AG08395 (cell line): Measurements from ENCODE around the gene GRB7.
"Not testable (repeated sequence)": the region's sequence is repeated elsewhere in the genome, so short reads cannot be mapped to it uniquely, and the experiment has no call there.

Experiments
- DNase-seq: peaks from one replicate; pipeline ENCODE4 v3.0.0; 2012; ENCODE audit warnings: mixed read lengths, low spot score

GRB7 gene

DNA sequence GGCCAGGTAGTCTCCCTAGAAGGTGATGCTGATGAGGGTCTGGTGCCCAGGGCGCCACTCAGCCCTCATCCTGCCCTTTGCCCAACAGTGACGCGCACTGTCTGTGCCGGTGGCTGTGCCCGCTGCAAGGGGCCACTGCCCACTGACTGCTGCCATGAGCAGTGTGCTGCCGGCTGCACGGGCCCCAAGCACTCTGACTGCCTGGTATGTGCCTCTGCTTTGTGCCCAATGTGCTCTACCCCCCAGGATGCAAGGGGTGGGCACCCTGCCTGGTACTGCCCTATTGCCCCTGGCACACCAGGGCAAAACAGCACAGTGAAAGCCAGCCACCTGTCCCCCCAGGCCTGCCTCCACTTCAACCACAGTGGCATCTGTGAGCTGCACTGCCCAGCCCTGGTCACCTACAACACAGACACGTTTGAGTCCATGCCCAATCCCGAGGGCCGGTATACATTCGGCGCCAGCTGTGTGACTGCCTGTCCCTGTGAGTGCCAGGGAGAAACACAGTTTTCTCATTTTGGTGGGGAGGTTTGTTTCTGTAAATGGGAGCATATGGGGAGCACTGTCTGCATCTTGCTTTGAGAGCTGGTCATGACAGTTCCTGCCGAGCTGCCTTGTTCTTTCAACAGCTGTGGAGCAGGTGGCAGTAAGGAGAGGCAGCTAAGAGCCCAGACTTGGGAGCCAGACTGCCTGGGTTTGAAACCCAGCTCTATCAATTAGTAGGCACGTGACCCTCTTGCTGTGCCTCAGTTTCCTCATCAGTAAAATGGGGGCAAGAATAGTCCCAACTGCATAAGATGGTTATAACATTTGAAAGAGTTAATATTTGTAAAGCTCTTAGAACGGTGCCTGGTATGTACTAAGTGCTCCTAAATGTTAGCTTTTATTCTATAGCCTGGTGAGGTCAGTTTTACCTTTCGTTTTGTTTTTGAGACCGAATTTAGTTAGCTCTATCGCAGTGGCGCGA, 27.5 kb upstream of the GRB7 start:
- DNase-seq: no peak

DNA sequence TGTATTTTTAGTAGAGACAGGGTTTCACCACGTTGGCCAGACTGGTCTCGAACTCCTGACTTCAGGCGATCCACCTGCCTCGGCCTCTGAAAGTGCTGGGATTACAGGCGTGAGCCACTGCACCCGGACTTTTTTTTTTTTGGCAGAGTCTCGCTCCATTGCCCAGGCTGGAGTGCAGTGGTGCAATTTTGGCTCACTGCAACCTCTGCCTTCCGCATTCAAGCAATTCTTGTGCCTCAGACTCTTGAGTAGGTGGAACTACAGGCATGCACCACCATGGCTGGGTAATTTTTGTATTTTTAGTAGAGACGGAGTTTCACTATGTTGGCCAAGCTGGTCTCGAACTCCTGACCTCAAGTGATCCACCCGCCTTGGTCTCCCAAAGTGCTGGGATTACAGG, 26.7 kb upstream of the GRB7 start:
- DNase-seq: not testable (repeated sequence)

DNA sequence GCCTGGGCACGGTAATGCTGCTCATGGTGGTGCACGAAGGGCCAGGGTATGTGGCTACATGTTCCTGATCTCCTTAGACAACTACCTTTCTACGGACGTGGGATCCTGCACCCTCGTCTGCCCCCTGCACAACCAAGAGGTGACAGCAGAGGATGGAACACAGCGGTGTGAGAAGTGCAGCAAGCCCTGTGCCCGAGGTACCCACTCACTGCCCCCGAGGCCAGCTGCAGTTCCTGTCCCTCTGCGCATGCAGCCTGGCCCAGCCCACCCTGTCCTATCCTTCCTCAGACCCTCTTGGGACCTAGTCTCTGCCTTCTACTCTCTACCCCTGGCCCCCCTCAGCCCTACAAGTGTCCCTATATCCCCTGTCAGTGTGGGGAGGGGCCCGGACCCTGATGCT, 25.9 kb upstream of the GRB7 start:
- DNase-seq: no peak

DNA sequence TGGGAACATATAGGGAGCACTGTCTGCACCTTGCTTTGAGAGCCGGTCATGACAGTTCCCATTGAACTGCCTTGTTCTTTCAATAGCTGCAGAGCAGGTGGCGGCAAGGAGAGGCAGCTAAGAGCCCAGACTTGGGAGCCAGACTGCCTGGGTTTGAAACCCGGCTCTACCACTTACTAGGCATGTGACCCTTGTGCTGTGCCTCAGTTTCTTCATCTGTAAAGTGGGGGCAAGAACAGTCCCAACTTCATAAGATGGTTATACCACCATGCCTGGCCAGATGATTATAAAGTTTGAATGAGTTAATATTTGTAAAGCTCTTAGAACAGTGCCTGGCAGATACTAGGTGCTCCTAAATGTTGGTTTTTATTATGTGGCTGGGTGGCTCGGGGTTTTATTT, 23.5 kb upstream of the GRB7 start:
- DNase-seq: no peak

DNA sequence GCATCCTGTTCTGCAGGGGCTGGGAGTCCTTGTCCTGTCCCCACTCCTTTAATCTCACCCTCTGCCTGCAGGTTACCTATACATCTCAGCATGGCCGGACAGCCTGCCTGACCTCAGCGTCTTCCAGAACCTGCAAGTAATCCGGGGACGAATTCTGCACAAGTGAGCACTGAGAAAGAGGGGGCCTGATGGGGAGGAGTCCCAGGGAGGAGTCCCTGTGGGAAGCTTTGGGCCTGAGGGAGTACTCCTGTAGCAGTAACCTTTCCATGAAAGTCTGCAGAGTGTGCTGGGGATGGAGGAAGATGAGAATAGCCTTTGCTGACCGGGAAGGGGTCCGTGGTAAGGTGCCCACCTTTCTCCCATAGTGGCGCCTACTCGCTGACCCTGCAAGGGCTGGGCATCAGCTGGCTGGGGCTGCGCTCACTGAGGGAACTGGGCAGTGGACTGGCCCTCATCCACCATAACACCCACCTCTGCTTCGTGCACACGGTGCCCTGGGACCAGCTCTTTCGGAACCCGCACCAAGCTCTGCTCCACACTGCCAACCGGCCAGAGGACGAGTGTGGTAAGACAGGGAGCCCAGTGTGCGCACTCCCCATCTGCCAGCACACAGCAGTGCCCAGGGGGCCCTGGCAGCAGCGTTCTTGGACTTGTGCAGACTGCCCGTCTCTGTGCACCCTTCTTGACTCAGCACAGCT, 22.2 kb upstream of the GRB7 start:
- no peak for DNase-seq

DNA sequence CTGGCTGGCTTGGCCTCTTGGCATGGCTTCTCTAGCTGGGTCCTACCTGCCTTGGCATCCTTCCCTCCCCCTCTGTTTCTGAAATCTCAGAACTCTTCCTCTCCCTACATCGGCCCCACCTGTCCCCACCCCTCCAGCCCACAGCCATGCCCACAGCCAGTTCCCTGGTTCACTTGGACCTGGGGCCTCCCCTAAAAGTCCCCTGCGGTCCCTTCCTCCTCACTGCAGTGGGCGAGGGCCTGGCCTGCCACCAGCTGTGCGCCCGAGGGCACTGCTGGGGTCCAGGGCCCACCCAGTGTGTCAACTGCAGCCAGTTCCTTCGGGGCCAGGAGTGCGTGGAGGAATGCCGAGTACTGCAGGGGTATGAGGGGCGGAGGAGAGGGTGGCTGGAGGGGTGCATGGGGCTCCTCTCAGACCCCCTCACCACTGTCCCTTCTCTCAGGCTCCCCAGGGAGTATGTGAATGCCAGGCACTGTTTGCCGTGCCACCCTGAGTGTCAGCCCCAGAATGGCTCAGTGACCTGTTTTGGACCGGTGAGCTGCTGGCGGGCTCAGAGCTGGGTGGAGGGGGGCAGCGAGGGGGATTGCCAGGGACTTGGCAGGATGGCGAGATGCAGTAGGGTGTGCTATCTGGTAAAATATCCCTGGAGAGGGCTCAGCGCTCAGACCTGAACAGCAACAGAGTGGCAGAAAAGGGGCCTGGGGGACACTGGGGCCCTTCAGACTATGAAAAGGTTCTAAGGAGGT, 21.5 kb upstream of the GRB7 start:
- no peak for DNase-seq

DNA sequence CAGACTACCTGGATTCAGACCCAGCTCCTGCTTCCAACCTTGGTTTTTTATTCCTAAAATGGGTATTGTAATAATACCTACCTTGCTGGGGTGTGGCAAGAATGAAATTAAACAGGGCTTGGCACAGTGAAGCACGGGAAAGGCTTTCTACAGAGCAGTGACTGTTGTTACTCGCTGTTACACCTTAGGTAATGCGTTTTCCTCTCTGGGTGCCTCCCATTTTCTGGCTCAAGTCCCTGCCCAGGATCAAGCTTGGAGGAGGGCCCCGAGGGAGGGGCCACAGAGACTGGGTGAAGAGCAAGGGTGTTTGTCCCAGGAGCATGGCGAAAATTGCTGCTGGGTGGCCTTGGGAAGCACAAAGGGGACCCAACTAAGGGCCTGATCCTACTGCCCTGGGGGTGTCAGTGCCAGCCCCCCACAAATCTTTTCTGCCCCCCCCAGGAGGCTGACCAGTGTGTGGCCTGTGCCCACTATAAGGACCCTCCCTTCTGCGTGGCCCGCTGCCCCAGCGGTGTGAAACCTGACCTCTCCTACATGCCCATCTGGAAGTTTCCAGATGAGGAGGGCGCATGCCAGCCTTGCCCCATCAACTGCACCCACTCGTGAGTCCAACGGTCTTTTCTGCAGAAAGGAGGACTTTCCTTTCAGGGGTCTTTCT, 20.7 kb upstream of the GRB7 start:
- no peak for DNase-seq

DNA sequence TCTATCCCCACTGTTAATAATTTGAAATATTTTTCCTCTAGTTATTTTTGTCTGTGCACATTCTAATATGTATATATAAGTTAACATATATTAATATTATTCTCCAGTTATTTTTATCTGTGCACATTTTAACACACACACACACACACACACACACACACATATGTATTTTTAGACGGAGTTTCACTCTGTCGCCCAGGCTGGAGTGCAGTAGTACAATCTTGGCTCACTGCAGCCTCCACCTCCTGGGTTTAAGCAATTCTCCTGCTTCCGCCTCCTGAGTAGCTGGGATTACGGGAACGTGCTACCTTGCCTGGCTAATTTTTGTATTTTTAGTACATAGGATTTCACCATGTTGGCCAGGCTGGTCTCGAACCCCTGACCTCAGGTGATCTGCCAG, 20.1 kb upstream of the GRB7 start:
- DNase-seq: no peak

DNA sequence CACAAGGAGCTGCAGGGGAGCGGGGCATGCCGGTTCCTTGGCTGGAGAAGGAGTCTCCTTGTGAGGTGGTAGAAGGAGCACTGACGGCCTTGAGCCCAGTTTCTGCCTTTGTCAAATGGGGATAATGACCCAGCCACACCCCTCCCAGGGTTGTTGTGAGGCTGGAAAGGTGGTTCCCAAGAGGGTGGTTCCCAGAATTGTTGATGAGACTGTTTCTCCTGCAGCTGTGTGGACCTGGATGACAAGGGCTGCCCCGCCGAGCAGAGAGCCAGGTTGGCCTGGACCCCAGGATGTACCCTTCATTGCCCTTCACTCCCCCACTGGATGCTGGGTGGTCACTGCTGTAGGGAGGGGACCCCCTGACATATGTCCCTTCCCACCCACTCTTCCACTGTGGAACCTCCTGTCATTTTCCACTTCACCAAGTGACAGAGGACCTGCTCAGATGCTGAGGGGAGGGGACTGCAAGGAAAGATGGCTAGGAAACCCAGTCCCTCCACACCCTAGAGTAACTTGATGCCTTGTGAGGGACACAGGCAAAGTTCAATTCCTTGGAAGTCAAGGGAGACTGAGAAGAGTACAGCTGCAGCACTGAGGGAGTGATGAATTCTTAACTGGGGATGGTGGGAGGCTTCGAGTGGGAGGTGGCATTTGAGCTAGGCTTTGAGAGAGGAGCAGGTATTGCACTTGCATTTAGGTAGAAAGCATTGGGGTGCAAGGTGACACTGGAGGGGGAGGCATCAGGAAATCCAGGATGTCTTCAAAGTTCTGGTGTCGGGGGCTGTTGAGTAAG, 18.0 kb upstream of the GRB7 start:
- no peak for DNase-seq

DNA sequence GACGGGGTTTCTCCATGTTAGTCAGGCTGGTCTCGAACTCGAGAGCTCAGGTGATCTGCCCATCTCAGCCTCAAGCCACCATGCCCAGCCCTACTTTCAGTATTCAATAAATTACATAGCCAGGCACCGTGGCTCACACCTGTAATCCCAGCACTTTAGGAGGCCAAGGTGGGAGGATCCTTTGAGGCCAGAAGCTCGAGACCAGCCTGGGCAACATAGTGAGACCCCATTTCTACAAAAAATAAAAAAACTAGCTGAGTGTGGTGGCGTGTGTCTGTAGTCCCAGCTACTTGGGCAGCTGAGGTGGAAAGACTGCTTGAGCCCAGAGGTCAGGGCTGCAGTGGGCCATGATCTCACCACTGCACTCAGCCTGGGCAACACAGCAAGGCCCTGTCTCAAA, 15.6 kb upstream of the GRB7 start:
- no peak for DNase-seq

DNA sequence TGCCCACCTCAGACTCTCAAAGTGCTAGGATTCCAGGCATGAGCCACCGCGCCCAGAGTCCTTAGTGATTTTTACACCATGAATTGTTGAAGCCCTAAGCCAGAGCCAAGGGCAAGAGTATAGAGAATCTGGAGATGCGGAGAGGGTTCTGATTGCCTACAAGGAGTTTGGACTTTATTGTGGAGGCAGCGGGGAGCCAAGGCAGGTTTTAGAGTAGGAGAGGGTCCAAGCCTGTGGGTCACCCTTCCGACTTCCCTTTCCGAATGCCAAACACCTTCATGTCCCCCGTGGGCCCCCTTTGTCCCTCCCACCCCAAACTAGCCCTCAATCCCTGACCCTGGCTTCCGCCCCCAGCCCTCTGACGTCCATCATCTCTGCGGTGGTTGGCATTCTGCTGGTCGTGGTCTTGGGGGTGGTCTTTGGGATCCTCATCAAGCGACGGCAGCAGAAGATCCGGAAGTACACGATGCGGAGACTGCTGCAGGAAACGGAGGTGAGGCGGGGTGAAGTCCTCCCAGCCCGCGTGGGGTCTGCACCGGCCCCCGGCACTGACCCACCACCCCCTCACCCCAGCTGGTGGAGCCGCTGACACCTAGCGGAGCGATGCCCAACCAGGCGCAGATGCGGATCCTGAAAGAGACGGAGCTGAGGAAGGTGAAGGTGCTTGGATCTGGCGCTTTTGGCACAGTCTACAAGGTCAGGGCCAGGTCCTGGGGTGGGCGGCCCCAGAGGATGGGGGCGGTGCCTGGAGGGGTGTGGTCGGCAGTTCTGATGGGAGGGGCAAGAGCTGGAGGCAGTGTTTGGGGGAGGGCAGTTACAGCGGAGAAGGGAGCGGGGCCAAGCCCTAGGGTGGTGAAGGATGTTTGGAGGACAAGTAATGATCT, 14.5 kb upstream of the GRB7 start:
- no peak for DNase-seq

DNA sequence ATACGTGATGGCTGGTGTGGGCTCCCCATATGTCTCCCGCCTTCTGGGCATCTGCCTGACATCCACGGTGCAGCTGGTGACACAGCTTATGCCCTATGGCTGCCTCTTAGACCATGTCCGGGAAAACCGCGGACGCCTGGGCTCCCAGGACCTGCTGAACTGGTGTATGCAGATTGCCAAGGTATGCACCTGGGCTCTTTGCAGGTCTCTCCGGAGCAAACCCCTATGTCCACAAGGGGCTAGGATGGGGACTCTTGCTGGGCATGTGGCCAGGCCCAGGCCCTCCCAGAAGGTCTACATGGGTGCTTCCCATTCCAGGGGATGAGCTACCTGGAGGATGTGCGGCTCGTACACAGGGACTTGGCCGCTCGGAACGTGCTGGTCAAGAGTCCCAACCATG, 13.0 kb upstream of the GRB7 start:
- no peak for DNase-seq

DNA sequence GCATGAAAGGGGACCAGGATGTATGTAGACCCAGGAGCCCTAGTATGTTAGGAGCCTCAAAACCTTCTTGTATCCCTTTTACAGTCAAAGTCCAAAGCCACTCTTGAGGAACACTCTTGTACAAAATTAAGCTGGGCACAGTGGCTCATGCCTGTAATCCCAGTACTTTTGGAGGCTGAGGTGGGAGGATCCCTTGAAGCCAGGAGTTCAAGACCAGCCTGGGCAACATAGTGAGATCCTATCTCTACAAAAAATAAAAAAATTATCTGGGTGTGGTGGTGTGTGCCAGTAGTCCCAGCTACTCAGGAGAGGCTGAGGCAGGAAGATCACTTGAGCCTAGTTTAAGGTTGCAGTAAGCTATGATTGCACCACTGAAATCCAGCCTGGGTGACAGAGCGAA, 11.8 kb upstream of the GRB7 start:
- DNase-seq: not testable (repeated sequence)

DNA sequence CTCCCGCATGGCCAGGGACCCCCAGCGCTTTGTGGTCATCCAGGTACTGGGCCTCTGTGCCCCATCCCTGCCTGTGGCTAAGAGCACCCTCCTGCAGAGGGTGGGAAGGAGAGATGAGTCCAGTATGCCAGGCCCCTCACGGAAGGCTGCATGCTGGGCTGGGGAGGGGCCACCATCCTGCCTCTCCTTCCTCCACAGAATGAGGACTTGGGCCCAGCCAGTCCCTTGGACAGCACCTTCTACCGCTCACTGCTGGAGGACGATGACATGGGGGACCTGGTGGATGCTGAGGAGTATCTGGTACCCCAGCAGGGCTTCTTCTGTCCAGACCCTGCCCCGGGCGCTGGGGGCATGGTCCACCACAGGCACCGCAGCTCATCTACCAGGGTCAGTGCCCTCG, 11.1 kb upstream of the GRB7 start:
- no peak for DNase-seq

DNA sequence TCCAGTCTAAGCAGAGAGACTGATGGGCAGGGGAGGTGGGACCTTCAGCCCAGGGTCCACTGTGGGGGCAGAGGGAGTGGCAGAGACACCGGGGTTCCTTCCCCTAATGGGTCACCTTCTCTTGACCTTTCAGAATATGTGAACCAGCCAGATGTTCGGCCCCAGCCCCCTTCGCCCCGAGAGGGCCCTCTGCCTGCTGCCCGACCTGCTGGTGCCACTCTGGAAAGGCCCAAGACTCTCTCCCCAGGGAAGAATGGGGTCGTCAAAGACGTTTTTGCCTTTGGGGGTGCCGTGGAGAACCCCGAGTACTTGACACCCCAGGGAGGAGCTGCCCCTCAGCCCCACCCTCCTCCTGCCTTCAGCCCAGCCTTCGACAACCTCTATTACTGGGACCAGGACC, 10.2 kb upstream of the GRB7 start:
- no peak for DNase-seq

DNA sequence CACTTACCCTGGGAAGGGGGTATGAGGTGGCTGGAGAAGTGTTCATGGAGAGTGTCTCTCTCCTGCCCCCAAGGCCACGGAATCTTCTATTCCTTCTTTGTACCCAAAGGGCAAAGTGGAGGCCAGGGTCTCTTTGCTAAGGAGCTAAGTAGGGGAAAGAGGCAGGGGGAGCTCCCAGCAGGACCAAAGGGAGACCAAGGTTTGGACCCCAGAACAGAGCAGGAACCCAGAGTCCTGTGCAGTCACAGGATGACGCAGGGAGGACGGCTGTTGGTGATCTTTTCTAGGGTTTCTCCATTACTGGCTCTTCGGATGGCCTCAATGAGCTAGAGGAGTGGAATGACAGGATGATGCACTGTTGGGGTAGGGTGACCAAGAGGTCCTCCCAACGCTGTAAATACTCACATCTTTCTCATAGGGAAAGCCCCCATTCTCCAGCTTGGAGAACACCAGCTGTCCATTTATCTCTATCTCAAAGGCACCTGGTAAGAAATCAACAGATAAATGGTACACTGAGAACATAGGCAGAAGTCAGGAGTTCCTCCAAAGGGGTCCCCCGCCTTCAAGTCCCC, 8.4 kb upstream of the GRB7 start:
- peak; percentile 15 for DNase-seq

DNA sequence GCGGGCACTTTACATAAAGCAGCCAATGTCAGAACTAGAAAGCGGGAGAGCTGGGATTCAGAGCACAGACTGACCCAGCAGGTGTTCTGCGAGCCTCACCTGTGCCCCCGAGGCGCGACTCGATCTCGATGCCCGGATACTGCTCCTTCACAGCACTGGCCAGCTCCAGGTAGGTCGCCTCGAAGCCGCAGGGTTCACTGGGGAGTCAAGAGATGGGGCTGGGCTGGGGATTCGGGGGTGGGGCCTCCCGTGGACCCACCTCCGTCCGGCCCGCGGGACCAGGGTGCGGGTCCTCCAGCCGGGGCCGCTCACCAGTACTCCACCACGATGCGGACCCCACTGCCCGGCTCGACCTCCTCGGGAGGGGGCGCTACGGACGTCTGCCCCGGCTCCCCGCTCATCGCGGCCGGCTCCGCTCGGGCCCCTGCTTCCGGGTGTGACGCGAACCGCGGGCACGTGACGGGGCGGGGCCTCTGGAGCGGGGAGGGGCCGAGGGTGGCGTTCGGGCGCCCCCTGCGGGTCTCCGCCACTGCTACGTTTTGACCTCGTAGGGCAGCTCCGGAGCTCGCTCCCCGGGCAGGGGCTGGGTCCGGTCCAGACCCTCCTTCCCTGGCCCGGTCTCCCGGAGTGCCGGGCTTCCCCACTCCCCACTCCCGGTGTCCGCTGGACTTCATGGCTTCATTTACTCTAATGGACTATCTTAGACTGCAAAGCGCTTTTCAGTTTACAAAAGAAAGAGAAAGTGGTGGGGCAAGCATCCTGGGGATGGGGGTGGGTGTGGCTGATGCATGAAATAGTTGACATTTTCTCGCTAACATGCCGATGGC, 7.4 kb upstream of the GRB7 start, which contains the start of gene MIEN1:
Gene MIEN1, minus strand, starts transcription at position 438 of the 827 bp plus-strand sequence. Its CDS starts 37 bp downstream, at position 401.
- peak; percentile 97 for DNase-seq

DNA sequence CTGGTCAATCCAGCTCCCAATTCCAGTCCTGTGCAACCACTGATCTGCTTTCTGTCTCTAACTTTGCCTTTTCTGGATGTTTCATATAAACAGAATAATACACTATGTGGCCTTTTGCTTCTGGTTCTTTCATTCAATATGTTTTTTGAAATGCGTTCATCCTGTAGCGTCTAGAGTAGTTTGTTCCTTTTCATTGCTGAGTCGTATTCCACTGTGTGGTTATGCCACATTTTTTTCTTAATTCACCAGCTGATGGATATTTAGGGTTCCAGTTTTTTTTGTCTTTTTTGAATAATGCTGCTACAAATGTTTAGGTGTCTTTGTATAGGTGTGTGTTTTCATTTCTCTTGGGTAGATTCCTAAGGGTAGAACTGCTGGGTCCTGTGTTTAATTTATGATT, 5.2 kb upstream of the GRB7 start:
- no peak for DNase-seq

DNA sequence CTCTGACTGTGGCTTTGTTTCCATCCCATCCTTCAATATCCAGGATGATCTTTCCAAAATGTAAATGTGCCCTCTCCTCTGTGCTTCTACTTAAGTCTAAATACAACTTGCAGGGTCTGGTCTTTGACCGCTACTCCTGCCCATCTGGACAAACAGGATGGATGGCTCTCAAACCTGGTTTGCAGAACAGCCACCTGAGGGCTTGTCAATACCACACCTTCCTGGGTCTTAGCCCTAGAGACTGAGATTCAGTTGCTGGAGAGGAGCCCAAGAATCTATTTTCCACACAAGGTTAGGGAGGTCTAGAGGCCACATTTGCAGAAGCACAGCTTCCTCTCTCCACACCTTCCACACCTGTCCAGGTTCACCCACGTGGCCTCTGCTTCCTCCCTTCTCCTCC, 1.9 kb upstream of the GRB7 start:
- no peak for DNase-seq
